HG03280 (cell line): Measurements from ENCODE around the gene DCAF12L1.

ENCODE experiments used
- ATAC-seq: cut with Tn5 transposase; IDR thresholded peaks from one replicate; pipeline ENCODE4 v1.9.1; 2021; ENCODE audit warnings: mild to moderate bottlenecking, moderate library complexity; ENCODE audit not compliant: unreplicated experiment

The DCAF12L1 gene

DNA sequence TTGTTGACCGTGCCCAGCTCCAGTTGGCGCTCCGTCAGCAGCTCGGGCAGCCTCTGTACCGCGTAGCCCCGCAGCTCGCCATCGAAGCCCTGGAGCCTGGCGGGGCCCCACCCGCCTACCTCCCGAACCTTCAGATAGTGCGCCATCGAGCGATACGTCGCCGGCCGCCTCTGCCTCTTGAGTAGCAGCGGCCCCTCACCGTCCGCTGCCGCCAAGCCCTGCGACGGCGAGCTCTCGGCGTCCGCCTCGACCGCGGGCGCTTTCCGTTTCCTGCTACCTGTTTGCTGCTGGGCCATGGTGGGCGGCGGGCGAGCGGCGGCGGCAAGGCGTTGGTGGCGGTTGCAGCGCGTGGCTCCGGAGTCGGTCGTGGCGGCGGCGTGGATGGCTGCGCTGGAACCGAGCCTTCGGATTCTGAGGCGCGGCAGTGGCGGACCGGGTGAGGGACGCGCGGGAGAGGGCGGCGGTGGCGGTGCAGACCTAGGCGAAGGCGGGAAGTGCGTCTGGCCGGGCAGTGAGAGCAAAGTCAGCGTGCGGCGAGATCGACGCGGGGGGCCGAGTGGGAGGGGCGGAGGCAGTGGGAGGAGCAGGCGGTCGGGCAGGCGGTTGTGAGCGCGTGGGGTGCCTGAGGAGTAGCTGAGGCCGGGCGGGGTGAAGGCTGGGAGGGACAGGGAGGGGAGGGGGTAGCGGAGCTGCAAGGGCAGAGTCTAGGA lies at the start of gene DCAF12L1:
Gene DCAF12L1, minus strand, starts transcription at position 502 of the 710 bp plus-strand sequence. Its CDS starts 206 bp downstream, at position 296.
- no peak for ATAC-seq

DNA sequence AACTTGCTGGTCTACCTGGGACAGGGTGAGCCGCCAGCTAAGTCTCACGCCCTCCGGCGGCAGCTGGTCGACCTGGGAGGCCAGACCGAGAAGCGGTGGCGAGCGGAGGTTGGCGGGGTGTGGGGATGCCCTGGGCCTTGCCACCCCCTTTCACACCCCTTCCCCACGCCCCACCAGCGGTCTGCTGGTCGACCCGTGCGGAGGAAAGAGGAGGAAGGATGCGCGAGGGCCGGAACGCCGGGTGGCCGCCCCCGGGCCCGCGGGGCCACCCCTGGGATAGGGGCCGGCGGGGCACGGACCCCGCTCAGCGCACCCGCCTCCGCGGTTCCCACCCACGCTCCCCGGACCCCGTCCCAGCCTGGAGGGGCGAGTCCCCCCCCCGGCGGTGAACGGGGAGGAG lies 28.3 kb upstream of the DCAF12L1 start:
- no peak for ATAC-seq

DNA sequence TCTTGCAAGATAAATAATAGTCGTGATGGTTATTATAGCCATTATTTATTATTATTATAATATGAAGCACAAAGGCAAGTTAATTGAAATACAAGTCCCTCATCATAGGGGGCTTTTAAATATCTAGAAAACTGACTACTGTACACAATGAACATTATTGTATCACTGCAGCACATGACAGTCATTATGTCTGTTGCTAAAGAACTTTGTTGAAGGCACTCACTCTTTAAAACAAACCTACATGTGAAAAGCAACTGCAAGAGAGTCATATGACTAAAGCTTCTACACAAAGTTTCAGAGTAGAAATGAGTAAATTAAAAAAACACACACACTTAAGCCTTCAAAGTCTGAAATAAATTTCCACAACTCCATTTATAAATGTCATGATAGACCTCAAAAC lies 23.3 kb upstream of the DCAF12L1 start:
- no peak for ATAC-seq

DNA sequence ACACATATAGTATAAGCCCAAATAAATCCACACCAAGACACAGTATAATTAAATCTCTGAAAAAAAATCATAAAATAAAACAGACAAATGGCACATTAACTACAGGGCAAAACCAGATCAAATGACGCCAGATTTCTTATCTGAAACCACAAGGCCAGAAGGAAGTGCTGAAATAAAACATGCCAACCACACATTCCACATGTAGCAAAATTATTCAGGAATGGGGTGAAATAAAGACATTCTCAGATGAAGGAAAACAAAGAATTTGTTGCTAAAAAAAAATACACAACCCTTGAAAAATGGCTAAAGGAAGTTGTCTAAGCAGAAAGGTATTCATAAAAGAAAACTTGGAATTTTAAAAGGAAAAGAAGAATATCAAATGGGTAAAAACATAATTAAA lies 4.5 kb upstream of the DCAF12L1 start:
- no peak for ATAC-seq

DNA sequence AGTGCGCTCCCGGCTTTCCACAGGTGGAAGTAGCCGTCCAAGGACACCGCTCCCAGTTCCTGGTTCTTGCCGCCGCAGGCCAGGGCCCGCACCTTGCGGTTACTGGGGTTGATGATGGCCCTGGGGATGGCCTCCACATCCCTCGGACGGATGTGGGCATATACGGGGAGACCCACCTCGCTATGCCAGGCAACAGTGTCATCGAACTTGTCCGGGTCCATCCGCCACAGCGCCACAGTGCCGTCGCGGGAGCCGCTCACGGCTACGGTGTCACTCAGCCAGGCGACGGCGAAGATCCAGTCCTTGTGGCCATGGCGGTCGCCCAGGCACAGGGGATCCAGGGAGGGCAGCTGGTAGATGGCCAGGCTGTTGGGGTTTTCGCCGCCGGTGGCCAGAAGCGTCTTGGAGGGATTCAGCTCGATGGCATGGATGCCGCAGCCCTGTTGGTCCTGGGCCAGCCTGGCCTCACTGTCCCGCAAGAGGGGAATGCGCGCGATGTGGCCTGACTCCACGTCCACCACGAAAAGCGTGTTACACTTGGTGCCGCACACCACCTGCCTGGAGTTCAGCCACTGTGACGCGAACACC lies 795 bp downstream of the DCAF12L1 start:
- no peak for ATAC-seq

DNA sequence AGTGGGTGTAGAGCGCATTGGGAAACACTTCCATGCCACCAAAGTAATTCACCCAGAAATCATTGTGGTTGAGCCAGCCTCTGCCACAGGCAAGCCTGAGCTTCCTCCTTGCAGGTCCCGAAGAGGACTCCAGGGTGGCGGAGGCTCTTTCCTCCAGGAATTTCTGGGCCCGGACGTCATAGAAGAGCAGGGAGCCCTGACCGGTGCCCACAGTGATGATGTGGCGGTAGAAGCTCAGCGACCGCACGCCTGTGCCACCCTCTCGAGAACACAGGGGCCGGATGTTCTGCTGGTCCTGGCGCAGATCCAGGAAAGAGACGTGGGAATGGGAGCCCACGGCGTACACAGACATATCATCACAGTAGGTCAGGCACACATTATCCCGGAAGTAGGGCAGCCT lies 1.3 kb downstream of the DCAF12L1 start:
- no peak for ATAC-seq

DNA sequence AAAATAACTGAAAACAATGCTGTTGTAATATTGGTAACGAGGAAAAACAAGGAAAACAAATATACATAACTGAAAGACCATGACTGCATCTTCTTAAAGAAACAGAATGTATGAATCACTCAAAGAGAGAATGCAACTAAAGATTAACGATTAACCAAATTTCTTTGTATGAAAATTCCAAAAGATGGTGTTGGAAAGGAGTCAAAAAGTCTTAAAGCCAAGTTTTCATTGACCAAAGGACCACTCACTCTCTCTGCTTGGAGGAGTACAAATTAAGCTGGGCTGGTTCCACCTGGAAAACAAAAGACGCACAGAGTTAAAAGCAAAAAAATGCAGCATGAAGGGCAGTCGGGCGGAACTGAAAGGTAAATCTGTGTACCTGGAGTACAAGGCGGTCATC lies 1.8 kb downstream of the DCAF12L1 start:
- ATAC-seq = no peak

DNA sequence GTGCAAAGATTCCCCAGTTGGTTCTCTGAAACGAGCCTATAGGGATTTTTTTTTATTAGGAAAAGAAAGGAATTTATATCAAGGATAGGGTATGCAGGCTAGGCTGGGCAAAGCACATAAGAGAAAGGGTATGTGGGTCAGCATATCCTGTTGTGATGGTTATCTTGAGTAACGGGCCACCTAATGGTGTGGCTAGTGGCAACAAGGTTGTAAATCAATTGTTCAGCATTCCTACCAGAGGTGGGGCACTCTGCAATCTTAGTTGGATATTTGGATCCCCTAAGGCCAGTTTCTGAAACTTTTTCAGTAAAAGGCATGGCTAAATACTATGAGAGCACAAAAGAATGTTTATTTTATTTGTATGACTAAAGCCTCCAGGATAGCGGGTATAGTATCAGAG lies 42.7 kb downstream of the DCAF12L1 start:
- ATAC-seq = no peak
